Activated T-helper 2 cell treated with anti-CD3 and anti-CD28 coated beads, Interferon-gamma antibody, Interleukin-2, Interleukin-4, amounts not matched to agents 10 μg/mL and 5 μg/mL and 100 μg/mL, durations not matched to agents 14 hours and 24 hours and 36 hours (primary cell): Measurements from ENCODE around the gene ENDOD1. TPM values are rescaled to one million over a fixed set of nuclear protein-coding genes. Genes with fewer than 3 reads are reported as not detected.

ENCODE experiments used
- DNase-seq: peaks from one replicate; pipeline ENCODE4 v3.0.0; 2021; ENCODE audit warnings: low spot score
- H3K27ac Mint-ChIP-seq: one replicate; pipeline ENCODE4 v1.8.0; 2021; ENCODE audit warnings: mixed read lengths
- H3K27me3 Mint-ChIP-seq: one replicate; pipeline ENCODE4 v1.8.0; 2021; ENCODE audit warnings: low read depth, mixed read lengths
- H3K36me3 Mint-ChIP-seq: one replicate; pipeline ENCODE4 v1.8.0; 2021; ENCODE audit warnings: low read depth, mixed read lengths
- H3K4me1 Mint-ChIP-seq: one replicate; pipeline ENCODE4 v1.8.0; 2021; ENCODE audit warnings: low read depth, mixed read lengths
- H3K4me3 Mint-ChIP-seq: one replicate; pipeline ENCODE4 v1.8.0; 2021; ENCODE audit warnings: low read depth, mild to moderate bottlenecking, moderate library complexity, mixed read lengths
- H3K9me3 Mint-ChIP-seq: one replicate; pipeline ENCODE4 v1.8.0; 2021; ENCODE audit warnings: mixed read lengths
- intact Hi-C: fragments of 100-400 bp; cut with micrococcal nuclease; formaldehyde crosslinking; loops from one replicate; pipeline ENCODE4 v1.15.1; 2023
- total RNA-seq: library from RNA; stranded (reverse); gene quantifications from 2 replicates; pipeline ENCODE4 v1.2.3, GENCODE V29; 2022

The ENDOD1 gene
- total RNA-seq, 1 donor from 2014 or later, result 33.7 TPM

DNA sequence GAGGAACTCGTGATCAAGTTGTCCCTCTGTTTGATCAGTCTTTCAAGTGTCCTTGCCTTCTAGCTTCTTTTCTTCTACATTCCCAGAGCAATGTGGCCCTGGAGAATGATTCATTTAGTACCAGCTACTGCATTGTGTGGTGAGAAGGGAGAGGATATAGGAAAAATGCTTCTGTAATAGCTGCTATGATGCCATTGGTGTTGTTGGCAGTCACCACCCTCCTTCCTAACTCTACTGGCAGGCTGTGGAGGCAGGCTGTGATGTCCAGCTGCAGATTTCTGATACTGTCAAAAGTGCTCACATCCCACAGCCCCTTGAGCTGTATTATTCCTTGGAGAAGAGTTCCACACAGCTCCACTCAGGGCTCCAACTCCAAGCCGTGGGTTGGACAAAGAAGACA lies 52.8 kb downstream of the ENDOD1 start:
- Mint-ChIP-seq H3K4me3 (no peak overlapping the region), H3K27ac (no peak overlapping the region), H3K9me3 (no peaks in the 10 kb centered on the region), H3K27me3 (peaks cover 12% of the 10 kb centered on the region), H3K4me1 (peaks cover 25% of the 10 kb centered on the region), H3K36me3 (no peaks in the 10 kb centered on the region)
- no peak for DNase-seq
- intact Hi-C loops, result loop anchor here (10.0 kb wide), 1 partner anchor 518 kb away; no protein-coding TSS in a partner anchor

GRCh38 chr11:95143106-95143681 lies 53.5 kb downstream of the ENDOD1 start:
- Mint-ChIP-seq H3K4me1 (peaks cover 26% of the 10 kb centered on the region), H3K4me3 (no peak overlapping the region), H3K27me3 (peaks cover 12% of the 10 kb centered on the region), H3K27ac (no peak overlapping the region), H3K9me3 (no peaks in the 10 kb centered on the region), H3K36me3 (no peaks in the 10 kb centered on the region)
- intact Hi-C loops, result loop anchor here (10.0 kb wide), 1 partner anchor 518 kb away; no protein-coding TSS in a partner anchor
- DNase-seq, result no peak

DNA sequence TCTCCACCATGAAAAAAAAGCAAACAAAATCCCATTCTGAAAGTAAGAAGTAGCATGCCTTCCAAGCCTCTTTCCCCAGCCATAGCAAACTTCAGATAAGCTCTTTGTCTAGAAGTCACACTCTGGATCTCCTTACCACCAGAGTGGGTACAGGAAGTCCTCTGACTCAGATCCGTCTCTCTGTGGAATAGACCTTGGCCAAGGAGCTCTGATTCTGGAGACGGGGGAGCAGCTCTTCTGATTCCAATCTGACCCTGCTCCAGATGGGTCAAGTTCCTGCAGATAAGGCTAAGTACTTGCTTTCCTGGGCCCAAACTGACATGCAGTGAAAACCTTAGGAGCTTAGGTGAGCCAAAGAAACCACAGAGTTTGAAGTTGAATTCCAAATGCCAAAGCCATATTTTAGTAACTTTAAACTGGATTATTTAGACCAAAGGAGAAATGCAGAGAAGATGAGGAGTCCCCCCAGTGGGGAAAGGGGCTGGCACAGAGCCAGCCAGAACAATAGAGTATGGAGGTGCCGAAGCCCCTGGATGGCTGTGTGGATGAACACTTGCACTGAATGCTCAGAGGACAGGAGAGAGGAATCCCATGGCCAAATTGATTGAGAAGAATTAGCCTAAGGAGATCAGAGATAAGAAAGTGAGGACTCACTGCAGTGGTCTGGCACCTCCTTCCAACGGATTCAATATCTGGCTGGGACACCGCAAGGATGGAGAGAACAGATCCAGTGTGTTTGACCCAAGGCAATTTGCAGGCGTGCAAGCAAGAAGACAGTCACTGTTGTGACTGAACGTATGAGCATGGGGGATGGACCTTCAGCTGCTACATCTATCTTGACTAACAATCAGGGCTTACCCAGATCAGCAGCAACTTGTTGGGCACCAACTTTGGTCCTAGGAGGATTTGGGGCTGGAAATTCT lies 54.9 kb downstream of the ENDOD1 start:
- DNase-seq, result no peak
- no peaks in the 10 kb centered on the region for H3K9me3 Mint-ChIP-seq
- H3K4me3 Mint-ChIP-seq, result no peak overlapping the region
- peaks cover 34% of the 10 kb centered on the region for H3K4me1 Mint-ChIP-seq
- intact Hi-C loops, result loop anchor here (10.0 kb wide), 1 partner anchor 520 kb away; no protein-coding TSS in a partner anchor
- H3K27me3 Mint-ChIP-seq, result peaks cover 12% of the 10 kb centered on the region
- H3K27ac Mint-ChIP-seq, result no peak overlapping the region
- H3K36me3 Mint-ChIP-seq, result no peaks in the 10 kb centered on the region

GRCh38 chr11:95145430-95146060 lies 55.9 kb downstream of the ENDOD1 start:
- Mint-ChIP-seq H3K4me1 (peaks cover 38% of the 10 kb centered on the region), H3K9me3 (no peaks in the 10 kb centered on the region), H3K36me3 (no peaks in the 10 kb centered on the region), H3K27me3 (peaks cover 12% of the 10 kb centered on the region), H3K4me3 (no peak overlapping the region), H3K27ac (no peak overlapping the region)
- intact Hi-C loops, result loop anchor here (10.0 kb wide), 1 partner anchor 521 kb away; no protein-coding TSS in a partner anchor
- DNase-seq, result no peak

DNA sequence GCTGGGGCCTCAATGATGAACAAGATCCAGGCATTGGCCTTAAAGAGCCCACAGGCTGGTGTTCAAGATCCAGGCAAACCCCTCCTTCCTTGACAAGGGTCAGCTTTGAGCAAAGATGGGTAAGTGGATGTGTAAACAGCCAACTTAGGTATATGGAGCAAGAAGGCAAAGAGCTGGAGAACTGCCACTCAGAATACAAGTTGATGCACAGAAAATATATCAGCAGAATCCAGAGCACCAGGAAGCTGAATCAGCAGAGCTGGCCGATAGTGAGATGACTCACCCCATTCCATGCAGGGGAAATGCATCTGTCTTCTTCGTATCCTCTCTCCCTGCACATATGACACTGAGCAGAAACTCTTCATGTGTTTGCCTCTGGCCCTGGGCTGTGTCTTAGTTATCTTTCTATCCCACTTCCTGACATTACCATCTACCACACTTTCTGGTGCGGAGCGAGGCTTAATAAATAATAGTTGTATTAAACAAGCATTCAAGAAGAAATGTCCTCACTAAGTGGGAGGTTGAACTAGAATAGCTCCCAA lies 57.8 kb downstream of the ENDOD1 start:
- no peak overlapping the region for H3K4me3 Mint-ChIP-seq
- no peaks in the 10 kb centered on the region for H3K9me3 Mint-ChIP-seq
- no peak for DNase-seq
- intact Hi-C loops, result loop anchor here (10.0 kb wide), 1 partner anchor 523 kb away; no protein-coding TSS in a partner anchor
- H3K27me3 Mint-ChIP-seq, result peaks cover 6% of the 10 kb centered on the region
- peak overlapping the region; percentile 1 for H3K27ac Mint-ChIP-seq
- H3K36me3 Mint-ChIP-seq, result no peaks in the 10 kb centered on the region
- H3K4me1 Mint-ChIP-seq, result peaks cover 46% of the 10 kb centered on the region

GRCh38 chr11:95148406-95148805 lies 58.8 kb downstream of the ENDOD1 start:
- intact Hi-C loops, result loop anchor here (10.0 kb wide), 1 partner anchor 524 kb away; no protein-coding TSS in a partner anchor
- Mint-ChIP-seq H3K4me3 (no peak overlapping the region), H3K4me1 (peaks cover 47% of the 10 kb centered on the region), H3K9me3 (no peaks in the 10 kb centered on the region), H3K36me3 (no peaks in the 10 kb centered on the region), H3K27ac (no peak overlapping the region), H3K27me3 (peaks cover 6% of the 10 kb centered on the region)
- DNase-seq, result no peak

DNA sequence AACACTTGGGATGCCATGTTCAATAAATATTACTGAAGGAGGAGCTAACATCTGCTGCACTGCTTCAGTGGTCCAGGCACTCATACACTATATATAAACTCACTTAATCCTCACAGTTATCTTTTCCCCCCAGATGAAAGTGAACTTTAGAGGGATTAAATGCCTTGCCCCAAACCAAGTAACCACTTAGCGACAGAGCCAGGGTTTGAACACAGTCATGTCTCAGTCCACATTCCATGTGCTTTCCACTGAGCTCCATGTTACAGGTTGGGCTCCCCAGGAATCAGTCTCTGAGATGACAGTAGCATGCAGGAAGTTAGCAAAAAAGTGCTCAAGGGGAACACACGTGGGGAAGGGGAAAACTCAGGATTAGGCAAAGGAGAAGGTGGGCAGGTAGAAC lies 59.3 kb downstream of the ENDOD1 start:
- H3K27ac Mint-ChIP-seq, result no peak overlapping the region
- H3K4me1 Mint-ChIP-seq, result peaks cover 50% of the 10 kb centered on the region
- intact Hi-C loops, result loop anchor here (10.0 kb wide), 1 partner anchor 524 kb away; no protein-coding TSS in a partner anchor
- no peak for DNase-seq
- H3K27me3 Mint-ChIP-seq, result peaks cover 6% of the 10 kb centered on the region
- no peaks in the 10 kb centered on the region for H3K9me3 Mint-ChIP-seq
- H3K36me3 Mint-ChIP-seq, result no peaks in the 10 kb centered on the region
- no peak overlapping the region for H3K4me3 Mint-ChIP-seq

DNA sequence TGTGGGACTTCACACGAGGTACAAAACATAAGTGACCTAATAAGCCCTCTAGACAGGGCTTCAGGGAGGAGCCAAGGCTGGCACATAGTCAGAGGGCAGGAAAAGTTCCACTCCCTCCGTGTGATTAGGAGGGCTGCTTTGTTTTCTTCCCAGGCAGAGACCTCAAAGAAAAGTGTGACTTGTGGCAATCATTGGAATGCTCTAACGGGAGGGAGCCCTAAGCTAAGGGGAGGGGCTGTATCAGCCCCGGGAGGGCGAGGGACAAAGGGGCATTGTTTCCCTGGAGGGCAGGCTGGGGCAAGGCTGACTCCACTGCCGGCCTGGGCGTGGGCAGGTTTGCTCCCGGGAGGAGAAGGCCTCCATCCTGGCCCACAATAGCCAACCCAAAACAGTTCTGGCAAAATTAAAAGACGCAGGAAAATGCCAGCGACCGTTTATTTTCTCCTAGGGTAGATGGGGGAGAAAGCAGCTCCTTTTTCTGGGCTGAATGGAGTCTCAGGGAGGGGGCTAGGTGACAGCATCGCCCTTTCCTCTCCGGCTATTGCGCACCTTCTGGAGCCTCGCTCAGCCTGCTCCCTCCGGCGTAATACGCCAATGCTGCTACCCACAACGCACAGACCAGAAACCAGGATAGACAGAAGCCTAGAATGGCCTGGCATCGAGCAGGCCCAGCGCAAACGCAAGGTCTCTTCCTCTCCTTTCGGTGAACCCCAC lies 60.2 kb downstream of the ENDOD1 start:
- no peaks in the 10 kb centered on the region for H3K27me3 Mint-ChIP-seq
- intact Hi-C loops, result loop anchor here (5.0 to 10.0 kb wide), 2 partner anchors 525 to 608 kb away; partner anchors contain the start of gene FUT4
- no peaks in the 10 kb centered on the region for H3K9me3 Mint-ChIP-seq
- peaks cover 50% of the 10 kb centered on the region for H3K4me1 Mint-ChIP-seq
- H3K4me3 Mint-ChIP-seq, result peak overlapping the region; percentile 87
- no peaks in the 10 kb centered on the region for H3K36me3 Mint-ChIP-seq
- no peak for DNase-seq
- peak overlapping the region; percentile 42 for H3K27ac Mint-ChIP-seq

- Mint-ChIP-seq H3K27ac (peak overlapping the region; percentile 92), H3K4me1 (peaks cover 51% of the 10 kb centered on the region), H3K36me3 (peaks cover 1% of the 10 kb centered on the region), H3K9me3 (no peaks in the 10 kb centered on the region), H3K27me3 (no peaks in the 10 kb centered on the region), H3K4me3 (peak overlapping the region; percentile 87)
- DNase-seq, result peak; percentile 89
- intact Hi-C loops, result loop anchor here (1.0 to 5.0 kb wide), 9 partner anchors 62 to 639 kb away; partner anchors contain the start of genes CEP57, CWC15, ENDOD1 and FUT4
These were observed 61.5 kb downstream of the ENDOD1 start for GRCh38 chr11:95150956-95151684.

DNA sequence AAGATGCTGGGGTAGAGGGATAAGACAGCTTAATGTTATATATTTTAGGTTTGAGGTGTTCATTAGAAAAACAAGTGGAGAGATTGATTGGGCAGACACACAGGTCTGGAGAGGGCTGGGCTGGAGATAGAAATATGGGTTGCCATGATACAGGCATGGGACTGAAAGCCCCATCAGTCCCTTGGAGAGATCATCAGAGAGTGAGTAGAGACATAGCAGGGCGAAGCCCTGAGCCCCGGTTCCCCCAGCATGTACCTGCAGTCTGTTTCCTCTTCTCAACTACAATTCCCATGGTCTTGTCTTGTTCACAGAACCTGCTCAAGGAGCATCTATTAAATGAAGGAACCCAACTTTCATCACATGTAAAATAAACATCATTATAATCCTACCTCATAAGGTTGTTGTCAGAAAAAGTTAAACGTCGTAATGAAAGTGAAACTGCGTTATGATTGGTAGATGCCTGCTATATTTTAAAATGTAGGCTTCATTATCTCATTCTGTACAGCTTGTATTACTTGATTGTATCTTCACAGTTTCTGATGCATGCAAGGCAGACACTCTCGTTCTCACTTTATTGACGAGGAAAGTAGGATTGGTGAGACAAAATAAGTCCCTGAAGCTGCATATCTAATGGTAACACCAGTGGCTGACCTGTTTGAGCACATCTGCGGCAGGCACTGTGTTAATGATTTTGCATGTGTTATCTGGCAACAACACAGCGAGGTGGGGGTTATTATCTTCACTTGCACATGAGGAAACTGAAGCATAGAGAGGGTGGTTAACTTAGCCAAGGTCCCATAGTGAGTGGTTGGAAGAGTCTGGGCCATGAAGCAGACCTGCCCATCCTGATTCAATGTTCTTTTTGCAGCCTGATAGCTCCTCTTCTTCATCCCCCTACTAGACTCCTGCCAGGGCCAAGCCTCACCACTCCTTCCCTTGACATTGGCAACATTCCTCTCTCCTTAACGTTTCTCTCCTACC lies 63.5 kb downstream of the ENDOD1 start:
- H3K27ac Mint-ChIP-seq, result peak overlapping the region; percentile 92
- no peaks in the 10 kb centered on the region for H3K27me3 Mint-ChIP-seq
- peak; percentile 20 for DNase-seq
- H3K9me3 Mint-ChIP-seq, result no peaks in the 10 kb centered on the region
- peaks cover 58% of the 10 kb centered on the region for H3K4me1 Mint-ChIP-seq
- intact Hi-C loops, result loop anchor here (1.0 to 5.0 kb wide), 3 partner anchors 403 to 611 kb away; partner anchors contain the start of gene FUT4
- H3K4me3 Mint-ChIP-seq, result peak overlapping the region; percentile 87
- peaks cover 12% of the 10 kb centered on the region for H3K36me3 Mint-ChIP-seq
